HG03558 (cell line): ENCODE results near the gene SPNS1.
"Not testable (repeated sequence)": the region's sequence is repeated elsewhere in the genome, so short reads cannot be mapped to it uniquely, and the experiment has no call there.

Experiments
- ATAC-seq: cut with Tn5 transposase; IDR thresholded peaks from one replicate; pipeline ENCODE4 v1.9.1; 2021; ENCODE audit warnings: moderate number of reproducible peaks; ENCODE audit not compliant: unreplicated experiment; ENCODE audit errors: extremely low read depth

Gene SPNS1

GRCh38 chr16:28974437-28975157 lies at the start of gene SPNS1:
SPNS1 (plus strand) TSS chr16:28974778; CDS start chr16:28975152, 374 bp downstream.
- ATAC-seq, result peak; percentile 68

- peak; percentile 16 for ATAC-seq
Measured at GRCh38 chr16:28925386-28926228, 49.0 kb upstream of the SPNS1 start.

GRCh38 chr16:28926284-28926683 lies 48.3 kb upstream of the SPNS1 start:
- not testable (repeated sequence) for ATAC-seq

GRCh38 chr16:28927815-28928214 lies 46.8 kb upstream of the SPNS1 start:
- ATAC-seq, result no peak

GRCh38 chr16:28930203-28930602 lies 44.4 kb upstream of the SPNS1 start:
- no peak for ATAC-seq

- no peak for ATAC-seq
Measured at GRCh38 chr16:28930652-28931051, 43.9 kb upstream of the SPNS1 start.

- ATAC-seq, result no peak
Measured at GRCh38 chr16:28931801-28932225, 42.8 kb upstream of the SPNS1 start, which contains the start of gene CD19. CD19 (plus strand) TSS chr16:28931971; CDS start chr16:28932001, 30 bp downstream.

- ATAC-seq, result no peak
Measured at GRCh38 chr16:28932339-28933141, 42.0 kb upstream of the SPNS1 start.

- ATAC-seq, result no peak
Measured at GRCh38 chr16:28933171-28933570, 41.4 kb upstream of the SPNS1 start.

- no peak for ATAC-seq
Measured at GRCh38 chr16:28935346-28935745, 39.2 kb upstream of the SPNS1 start.

- ATAC-seq, result peak; percentile 63
Measured at GRCh38 chr16:28935924-28936783, 38.4 kb upstream of the SPNS1 start.

GRCh38 chr16:28936784-28937155 lies 37.8 kb upstream of the SPNS1 start:
- ATAC-seq, result no peak

- no peak for ATAC-seq
Measured at GRCh38 chr16:28937222-28937876, 37.2 kb upstream of the SPNS1 start.

GRCh38 chr16:28938721-28939120 lies 35.9 kb upstream of the SPNS1 start:
- ATAC-seq, result no peak

- not testable (repeated sequence) for ATAC-seq
Measured at GRCh38 chr16:28939825-28940224, 34.8 kb upstream of the SPNS1 start.

GRCh38 chr16:28943281-28943680 lies 31.3 kb upstream of the SPNS1 start:
- ATAC-seq, result no peak

- no peak for ATAC-seq
Measured at GRCh38 chr16:28946681-28947080, 27.9 kb upstream of the SPNS1 start.

GRCh38 chr16:28950648-28951409 lies 23.7 kb upstream of the SPNS1 start, which contains the start of gene NFATC2IP:
NFATC2IP (plus strand) TSS chr16:28950937; CDS start chr16:28951012, 75 bp downstream.
- ATAC-seq, result peak; percentile 91
